ENCODE data around the gene C10orf95. TPM values are rescaled to one million over a fixed set of nuclear protein-coding genes. Genes with fewer than 3 reads are reported as not detected.
"Not testable (repeated sequence)": the region's sequence is repeated elsewhere in the genome, so short reads cannot be mapped to it uniquely, and the experiment has no call there.

The C10orf95 gene
- total RNA-seq, 1 donor from 2014 or later = 0.18 TPM

- Mint-ChIP-seq H3K4me3 (ENCODE audit: unreplicated experiment) (peak overlapping the region; percentile 89), H3K27me3 (ENCODE audit: unreplicated experiment) (peaks cover 8% of the 10 kb centered on the region), H3K4me1 (ENCODE audit: unreplicated experiment) (peaks cover 27% of the 10 kb centered on the region), H3K36me3 (ENCODE audit: low read depth, unreplicated experiment) (peaks cover 4% of the 10 kb centered on the region), H3K27ac (ENCODE audit: unreplicated experiment) (peak overlapping the region; percentile 83), H3K9me3 (ENCODE audit: unreplicated experiment) (no peaks in the 10 kb centered on the region)
- TF ChIP-seq, protein P1, sequence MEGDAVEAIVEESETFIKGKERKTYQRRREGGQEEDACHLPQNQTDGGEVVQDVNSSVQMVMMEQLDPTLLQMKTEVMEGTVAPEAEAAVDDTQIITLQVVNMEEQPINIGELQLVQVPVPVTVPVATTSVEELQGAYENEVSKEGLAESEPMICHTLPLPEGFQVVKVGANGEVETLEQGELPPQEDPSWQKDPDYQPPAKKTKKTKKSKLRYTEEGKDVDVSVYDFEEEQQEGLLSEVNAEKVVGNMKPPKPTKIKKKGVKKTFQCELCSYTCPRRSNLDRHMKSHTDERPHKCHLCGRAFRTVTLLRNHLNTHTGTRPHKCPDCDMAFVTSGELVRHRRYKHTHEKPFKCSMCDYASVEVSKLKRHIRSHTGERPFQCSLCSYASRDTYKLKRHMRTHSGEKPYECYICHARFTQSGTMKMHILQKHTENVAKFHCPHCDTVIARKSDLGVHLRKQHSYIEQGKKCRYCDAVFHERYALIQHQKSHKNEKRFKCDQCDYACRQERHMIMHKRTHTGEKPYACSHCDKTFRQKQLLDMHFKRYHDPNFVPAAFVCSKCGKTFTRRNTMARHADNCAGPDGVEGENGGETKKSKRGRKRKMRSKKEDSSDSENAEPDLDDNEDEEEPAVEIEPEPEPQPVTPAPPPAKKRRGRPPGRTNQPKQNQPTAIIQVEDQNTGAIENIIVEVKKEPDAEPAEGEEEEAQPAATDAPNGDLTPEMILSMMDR (IDR thresholded peaks at IDR 0.05; ENCODE audit: unreplicated experiment) = no peak
- no peak for DNase-seq (ENCODE audit: low spot score)
These were observed 9.5 kb upstream of the C10orf95 start for GRCh38 chr10:102460836-102461186.

DNA sequence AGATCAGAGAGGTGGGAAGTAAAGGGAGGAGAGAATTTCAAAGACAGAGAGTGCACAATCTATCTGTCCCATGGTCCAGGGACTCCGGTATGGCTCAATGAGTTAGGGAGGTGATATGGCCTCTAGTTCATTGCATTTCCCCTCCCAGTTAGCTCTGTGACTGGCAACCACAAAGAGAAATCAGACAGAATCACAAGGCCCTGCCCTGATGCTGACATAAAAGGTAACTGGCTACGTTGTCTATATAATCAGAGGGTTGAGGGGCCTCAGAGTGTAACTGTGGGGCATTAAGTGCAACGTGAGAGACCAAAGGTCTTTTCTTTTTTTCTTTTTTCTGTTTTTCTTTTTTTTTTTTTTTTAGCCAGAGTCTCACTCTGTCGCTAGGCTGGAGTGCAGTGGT is 7.3 kb upstream of the C10orf95 start:
- no peak for DNase-seq (ENCODE audit: low spot score)
- Mint-ChIP-seq H3K36me3 (ENCODE audit: low read depth, unreplicated experiment) (peaks cover 4% of the 10 kb centered on the region), H3K9me3 (ENCODE audit: unreplicated experiment) (no peaks in the 10 kb centered on the region), H3K4me1 (ENCODE audit: unreplicated experiment) (peaks cover 26% of the 10 kb centered on the region), H3K27me3 (ENCODE audit: unreplicated experiment) (peaks cover 9% of the 10 kb centered on the region), H3K4me3 (ENCODE audit: unreplicated experiment) (peak overlapping the region; percentile 58), H3K27ac (ENCODE audit: unreplicated experiment) (no peak overlapping the region)
- TF ChIP-seq, protein P1 (IDR thresholded peaks at IDR 0.05; ENCODE audit: unreplicated experiment) = no peak

- DNase-seq (ENCODE audit: low spot score) = no peak
- H3K27ac Mint-ChIP-seq (ENCODE audit: unreplicated experiment) = no peak overlapping the region
- TF ChIP-seq, protein P1 (IDR thresholded peaks at IDR 0.05; ENCODE audit: unreplicated experiment) = no peak
- H3K36me3 Mint-ChIP-seq (ENCODE audit: low read depth, unreplicated experiment) = peaks cover 6% of the 10 kb centered on the region
- H3K9me3 Mint-ChIP-seq (ENCODE audit: unreplicated experiment) = no peaks in the 10 kb centered on the region
- peak overlapping the region; percentile 3 for H3K4me3 Mint-ChIP-seq (ENCODE audit: unreplicated experiment)
- peaks cover 19% of the 10 kb centered on the region for H3K4me1 Mint-ChIP-seq (ENCODE audit: unreplicated experiment)
- H3K27me3 Mint-ChIP-seq (ENCODE audit: unreplicated experiment) = peaks cover 6% of the 10 kb centered on the region
These were observed 6.3 kb upstream of the C10orf95 start for GRCh38 chr10:102457591-102458150.

DNA sequence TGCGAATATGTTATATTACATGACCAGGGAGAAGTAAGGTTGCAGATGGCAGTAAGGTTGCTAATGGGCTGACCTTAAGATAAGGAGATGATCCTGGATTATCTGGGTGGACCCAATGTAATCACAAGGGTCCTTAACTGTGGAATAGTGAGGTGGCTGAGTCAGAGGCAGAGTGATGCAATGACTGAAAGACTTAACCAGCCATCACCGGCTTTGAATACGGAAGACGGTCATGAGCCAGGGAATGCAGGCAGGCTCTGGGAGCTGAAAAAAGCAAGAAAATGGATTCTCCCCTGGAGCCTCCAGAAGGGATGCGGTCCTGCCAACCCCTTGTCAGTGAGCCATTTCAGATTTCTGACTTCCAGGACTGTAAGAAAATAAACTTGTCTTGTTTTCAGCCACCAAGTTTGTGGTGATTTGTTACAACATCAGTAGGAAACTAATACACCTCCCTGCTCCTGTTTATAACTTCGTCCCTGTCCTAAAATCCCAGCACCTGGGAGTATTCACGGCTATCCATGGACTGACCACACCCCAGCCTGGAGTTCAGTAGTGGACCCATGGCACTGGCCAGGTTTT is 4.6 kb upstream of the C10orf95 start:
- TF ChIP-seq, protein P1 (IDR thresholded peaks at IDR 0.05; ENCODE audit: unreplicated experiment) = no peak
- Mint-ChIP-seq H3K27ac (ENCODE audit: unreplicated experiment) (no peak overlapping the region), H3K4me1 (ENCODE audit: unreplicated experiment) (peaks cover 6% of the 10 kb centered on the region), H3K27me3 (ENCODE audit: unreplicated experiment) (peaks cover 5% of the 10 kb centered on the region), H3K9me3 (ENCODE audit: unreplicated experiment) (no peaks in the 10 kb centered on the region), H3K4me3 (ENCODE audit: unreplicated experiment) (no peak overlapping the region), H3K36me3 (ENCODE audit: low read depth, unreplicated experiment) (peaks cover 4% of the 10 kb centered on the region)
- DNase-seq (ENCODE audit: low spot score) = no peak

DNA sequence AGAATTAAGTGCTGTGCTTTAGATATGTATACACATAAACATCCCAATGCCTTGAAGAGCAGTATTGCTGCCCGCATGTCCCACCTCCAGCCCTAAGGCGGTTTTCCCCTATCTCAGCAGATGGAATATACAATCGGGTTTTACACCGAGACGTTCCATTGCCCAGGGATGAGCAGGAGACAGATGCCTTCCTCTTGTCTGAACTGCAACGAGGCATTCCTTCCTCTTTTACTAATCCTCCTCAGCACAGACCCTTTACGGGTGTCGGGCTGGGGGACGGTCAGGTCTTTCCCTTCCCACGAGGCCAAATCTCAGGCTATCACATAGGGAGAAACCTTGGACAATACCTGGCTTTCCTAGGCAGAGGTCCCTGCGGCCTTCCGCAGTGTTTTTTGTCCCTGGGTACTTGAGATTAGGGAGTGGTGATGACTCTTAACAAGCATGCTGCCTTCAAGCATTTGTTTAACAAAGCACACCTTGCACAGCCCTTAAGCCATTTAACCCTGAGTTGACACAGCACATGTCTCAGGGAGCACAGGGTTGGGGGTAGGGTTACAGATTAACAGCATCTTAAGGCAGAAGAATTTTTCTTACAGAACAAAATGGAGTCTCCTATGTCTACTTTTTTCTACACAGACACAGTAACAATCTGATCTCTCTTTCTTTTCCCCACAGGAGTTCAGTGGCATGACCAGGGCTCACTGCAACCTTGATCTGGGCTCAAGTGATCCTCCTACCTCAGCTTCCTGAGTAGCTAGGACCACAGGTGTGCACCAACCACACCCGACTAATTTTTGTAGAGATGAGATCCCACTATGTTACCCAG is 3.5 kb upstream of the C10orf95 start:
- H3K4me3 Mint-ChIP-seq (ENCODE audit: unreplicated experiment); H3K27ac Mint-ChIP-seq (ENCODE audit: unreplicated experiment); H3K9me3 Mint-ChIP-seq (ENCODE audit: unreplicated experiment); DNase-seq (ENCODE audit: low spot score); H3K36me3 Mint-ChIP-seq (ENCODE audit: low read depth, unreplicated experiment); H3K27me3 Mint-ChIP-seq (ENCODE audit: unreplicated experiment); H3K4me1 Mint-ChIP-seq (ENCODE audit: unreplicated experiment): not testable (repeated sequence)
